T-cell (primary cell): Measurements from ENCODE around the gene TBC1D25. TPM values are rescaled to one million over a fixed set of nuclear protein-coding genes. Genes with fewer than 3 reads are reported as not detected.
"Not testable (repeated sequence)": the region's sequence is repeated elsewhere in the genome, so short reads cannot be mapped to it uniquely, and the experiment has no call there.

Experiments
- ATAC-seq, 4 experiments: fragments of 200-7000 bp in 3 of 4; fragments of 150-1000 bp in 1 of 4; cut with Tn5 transposase; replicated peaks in 1 of 4; 1 replicate in 3 of 4; 2 replicates in 1 of 4; pipeline ENCODE4 v1.10.0; 2021; ENCODE audit warnings: moderate library complexity in 3 of 4, mild to moderate bottlenecking in 2 of 4, moderate number of reproducible peaks in 1 of 4
- CTCF ChIA-PET, 2 donors: fragments of 300-600 bp; sonication (Branson Sonifier 250); formaldehyde crosslinking; loops; one replicate each; lab custom pipeline; 2022; ENCODE audit warnings: antibody characterized with exemption in 2 of 2; lab: Charles Lee
- POLR2A ChIA-PET, 2 donors: fragments of 300-600 bp; sonication (Branson Sonifier 250); formaldehyde crosslinking; loops; one replicate each; lab custom pipeline; 2022; ENCODE audit warnings: antibody characterized with exemption in 2 of 2; lab: Charles Lee
- DNase-seq, 35 experiments: peaks; one replicate each; pipeline versions ENCODE4 v3.0.0 to v3.0.0-alpha.2; 2013 to 2023
- H3K27ac ChIP-seq: one replicate; pipeline ENCODE4 v1.5.1; 2013; ENCODE audit warnings: low read length
- H3K27me3 ChIP-seq, 2 experiments: replicated peaks in 1 of 2; 1 replicate in 1 of 2; 2 replicates in 1 of 2; pipeline versions ENCODE4 v1.6.1 to v1.7.0; 2013; ENCODE audit warnings: low read length in 1 of 2, mixed read lengths in 1 of 2; ENCODE audit not compliant: control insufficient read depth in 2 of 2, insufficient read depth in 2 of 2; ENCODE audit errors: extremely low read depth in 1 of 2
- H3K36me3 ChIP-seq, 2 donors: 1 replicate in 1 of 2; 2 replicates in 1 of 2; pipeline versions ENCODE4 v1.6.1 to v1.7.0; 2013; ENCODE audit warnings: low read length in 1 of 2; ENCODE audit not compliant: control insufficient read depth in 2 of 2, insufficient read depth in 1 of 2; ENCODE audit errors: extremely low read depth in 1 of 2
- H3K4me1 ChIP-seq, 2 experiments: 1 replicate in 1 of 2; 2 replicates in 1 of 2; pipeline versions ENCODE4 v1.6.1 to v1.7.0; 2013; ENCODE audit warnings: low read length in 2 of 2, mixed read lengths in 1 of 2; ENCODE audit not compliant: insufficient read depth in 2 of 2, control insufficient read depth in 1 of 2; ENCODE audit errors: extremely low read depth in 1 of 2
- H3K4me3 ChIP-seq, 2 donors: 1 replicate in 1 of 2; 2 replicates in 1 of 2; pipeline versions ENCODE4 v1.5.1 to v1.7.0; 2013; ENCODE audit warnings: mild to moderate bottlenecking in 2 of 2, low read length in 1 of 2, moderate library complexity in 1 of 2; ENCODE audit not compliant: control insufficient read depth in 1 of 2; ENCODE audit errors: extremely low read depth in 1 of 2
- H3K9me3 ChIP-seq: 2 replicates; pipeline ENCODE4 v1.7.0; 2013
- H3K27ac Mint-ChIP-seq, 2 donors: one replicate each; pipeline ENCODE4 v1.8.0; 2020 to 2021; ENCODE audit warnings: mild to moderate bottlenecking in 2 of 2, mixed read lengths in 2 of 2
- H3K27me3 Mint-ChIP-seq, 2 donors: one replicate each; pipeline ENCODE4 v1.8.0; 2021 to 2022; ENCODE audit warnings: mixed read lengths in 2 of 2
- H3K36me3 Mint-ChIP-seq: one replicate; pipeline ENCODE4 v1.8.0; 2021; ENCODE audit warnings: mixed read lengths
- H3K4me1 Mint-ChIP-seq, 3 donors: one replicate each; pipeline ENCODE4 v1.8.0; 2020 to 2022; ENCODE audit warnings: mixed read lengths in 3 of 3, mild to moderate bottlenecking in 1 of 3
- H3K4me3 Mint-ChIP-seq, 3 donors: one replicate each; pipeline ENCODE4 v1.8.0; 2020 to 2022; ENCODE audit warnings: mild to moderate bottlenecking in 3 of 3, mixed read lengths in 3 of 3, moderate library complexity in 3 of 3
- H3K9me3 Mint-ChIP-seq, 3 donors: one replicate each; pipeline ENCODE4 v1.8.0; 2020 to 2022; ENCODE audit warnings: mixed read lengths in 3 of 3
- WGBS: methylation state at CpG from one replicate; pipeline ENCODE4 v1.1.5; 2013; ENCODE audit warnings: missing lambda C conversion rate; ENCODE audit not compliant: insufficient coverage; 5-methylcytosine and 5-hydroxymethylcytosine counted together
- total RNA-seq, 35 experiments: library from RNA in 6 of 35; stranded (reverse) in 6 of 35; fragments of 120-200 nt in 1 of 35; gene quantifications; one replicate each; pipeline versions ENCODE4 v1.2.1 to v1.2.4 and lab custom pipeline; 2013 to 2026

The TBC1D25 gene
- total RNA-seq, 5 donors from 2014 or later (not counting 1 experiment from before 2014, with no cell fraction given), result 27.0 to 30.6 (median 29.5) TPM

GRCh38 chrX:48514126-48514806 lies 25.2 kb upstream of the TBC1D25 start:
- H3K4me3 Mint-ChIP-seq, result no peak overlapping the region
- H3K9me3 Mint-ChIP-seq, result no peaks in the 10 kb centered on the region
- H3K27ac Mint-ChIP-seq, result no peak overlapping the region
- H3K9me3 ChIP-seq, result no peaks in the 10 kb centered on the region
- no peak overlapping the region for H3K4me3 ChIP-seq
- H3K4me1 Mint-ChIP-seq, result peaks cover 12 to 36% (median 25%) of the 10 kb centered on the region in 3 donors
- H3K27ac ChIP-seq, result no peak overlapping the region
- H3K4me1 ChIP-seq, result peaks cover 0 to 17% of the 10 kb centered on the region in 2 experiments
- peaks cover 0 to 10% of the 10 kb centered on the region in 2 donors for H3K36me3 ChIP-seq
- H3K27me3 Mint-ChIP-seq, result no peaks in the 10 kb centered on the region
- 100% methylated on average over 1 of the region's 16 CpGs for WGBS
- POLR2A ChIA-PET, result no interaction called here
- ATAC-seq (no peak), DNase-seq (no peak)
- H3K36me3 Mint-ChIP-seq, result peaks cover 15% of the 10 kb centered on the region
- CTCF ChIA-PET, result no interaction called here
- no peaks in the 10 kb centered on the region for H3K27me3 ChIP-seq

- Mint-ChIP-seq H3K36me3 (peaks cover 15% of the 10 kb centered on the region), H3K27ac (no peak overlapping the region), H3K4me3 (no peak overlapping the region), H3K4me1 (peaks cover 9 to 36% (median 18%) of the 10 kb centered on the region in 3 donors), H3K27me3 (no peaks in the 10 kb centered on the region), H3K9me3 (no peaks in the 10 kb centered on the region)
- POLR2A ChIA-PET, result no interaction called here
- no peak for ATAC-seq
- H3K27ac ChIP-seq, result no peak overlapping the region
- H3K9me3 ChIP-seq, result no peaks in the 10 kb centered on the region
- 100% methylated on average over 7 of the region's 9 CpGs for WGBS
- CTCF ChIA-PET, result no interaction called here
- peaks cover 0 to 10% of the 10 kb centered on the region in 2 donors for H3K36me3 ChIP-seq
- H3K4me3 ChIP-seq, result no peak overlapping the region
- no peak for DNase-seq
- peaks cover 0 to 15% of the 10 kb centered on the region in 2 experiments for H3K4me1 ChIP-seq
- H3K27me3 ChIP-seq, result no peaks in the 10 kb centered on the region
Observed at GRCh38 chrX:48514868-48515460, 24.6 kb upstream of the TBC1D25 start.

- DNase-seq, result no peak
- ATAC-seq, result no peak
- Mint-ChIP-seq H3K27me3 (no peaks in the 10 kb centered on the region), H3K27ac (no peak overlapping the region), H3K9me3 (no peaks in the 10 kb centered on the region), H3K4me3 (no peak overlapping the region), H3K36me3 (peaks cover 15% of the 10 kb centered on the region), H3K4me1 (peaks cover 16 to 37% (median 18%) of the 10 kb centered on the region in 3 donors)
- POLR2A ChIA-PET, result no interaction called here
- no peak overlapping the region for H3K4me3 ChIP-seq
- H3K9me3 ChIP-seq, result no peaks in the 10 kb centered on the region
- WGBS, result no CpG with 5 or more reads among the region's 10 CpGs
- H3K27me3 ChIP-seq, result no peaks in the 10 kb centered on the region
- no peak overlapping the region for H3K27ac ChIP-seq
- H3K4me1 ChIP-seq, result peaks cover 6 to 22% of the 10 kb centered on the region in 2 experiments
- H3K36me3 ChIP-seq, result peaks cover 0 to 10% of the 10 kb centered on the region in 2 donors
- CTCF ChIA-PET, result no interaction called here
Observed at GRCh38 chrX:48515842-48516241, 23.7 kb upstream of the TBC1D25 start.

GRCh38 chrX:48516285-48516684 lies 23.2 kb upstream of the TBC1D25 start:
- H3K27ac ChIP-seq, result no peak overlapping the region
- H3K36me3 ChIP-seq, result peaks cover 0 to 10% of the 10 kb centered on the region in 2 donors
- no peaks in the 10 kb centered on the region for H3K27me3 ChIP-seq
- Mint-ChIP-seq H3K9me3 (no peaks in the 10 kb centered on the region), H3K36me3 (peaks cover 15% of the 10 kb centered on the region), H3K4me3 (no peak overlapping the region), H3K27ac (peak overlapping the region in 1 of 2 donors; percentile 36), H3K4me1 (peaks cover 18 to 37% (median 21%) of the 10 kb centered on the region in 3 donors), H3K27me3 (no peaks in the 10 kb centered on the region)
- peaks cover 8 to 24% of the 10 kb centered on the region in 2 experiments for H3K4me1 ChIP-seq
- DNase-seq (no peak), ATAC-seq (no peak)
- 90% methylated on average over 3 of the region's 10 CpGs for WGBS
- CTCF ChIA-PET, result no interaction called here
- no peak overlapping the region for H3K4me3 ChIP-seq
- no peaks in the 10 kb centered on the region for H3K9me3 ChIP-seq
- POLR2A ChIA-PET, result no interaction called here

GRCh38 chrX:48516987-48517386 lies 22.5 kb upstream of the TBC1D25 start:
- peaks cover 14% of the 10 kb centered on the region for H3K36me3 Mint-ChIP-seq
- no peak for ATAC-seq
- CTCF ChIA-PET, result no interaction called here

GRCh38 chrX:48519481-48519880 lies 20.0 kb upstream of the TBC1D25 start:
- H3K36me3 ChIP-seq, H3K27me3 ChIP-seq, POLR2A ChIA-PET, H3K4me3 ChIP-seq, H3K9me3 Mint-ChIP-seq, H3K27ac ChIP-seq, DNase-seq, ATAC-seq, H3K4me3 Mint-ChIP-seq, H3K27me3 Mint-ChIP-seq, H3K9me3 ChIP-seq, H3K36me3 Mint-ChIP-seq: not testable (repeated sequence)
- no CpG with 5 or more reads among the region's 4 CpGs for WGBS
- peaks cover 12 to 39% of the 10 kb centered on the region in 2 experiments for H3K4me1 ChIP-seq
- H3K27ac Mint-ChIP-seq, result peak overlapping the region; percentile 50 to 71
- H3K4me1 Mint-ChIP-seq, result peaks cover 23 to 38% (median 30%) of the 10 kb centered on the region in 3 donors
- CTCF ChIA-PET, result interaction anchor here in 1 of 2 donors (0.6 kb wide), 1 partner anchor 39 kb away, joined by 3 read pairs; no protein-coding TSS in a partner anchor

More at GRCh38 chrX:48516987-48517386, 22.5 kb upstream of the TBC1D25 start:
- no peak for DNase-seq
- Histone ChIP-seq H3K9me3 (no peaks in the 10 kb centered on the region), H3K4me3 (no peak overlapping the region), H3K4me1 (peaks cover 8 to 24% of the 10 kb centered on the region in 2 experiments), H3K27me3 (no peaks in the 10 kb centered on the region), H3K27ac (no peak overlapping the region), H3K36me3 (peaks cover 0 to 10% of the 10 kb centered on the region in 2 donors)
- no peaks in the 10 kb centered on the region for H3K27me3 Mint-ChIP-seq
- POLR2A ChIA-PET, result no interaction called here
- H3K4me3 Mint-ChIP-seq, result no peak overlapping the region
- WGBS, result 40% methylated on average over 1 of the region's 5 CpGs
- peaks cover 17 to 35% (median 23%) of the 10 kb centered on the region in 3 donors for H3K4me1 Mint-ChIP-seq
- H3K9me3 Mint-ChIP-seq, result no peaks in the 10 kb centered on the region
- peak overlapping the region; percentile 4 to 31 for H3K27ac Mint-ChIP-seq
